Neuronal stem cell (in vitro differentiated cells): ENCODE data around the gene MB21D2.

Source experiments
- DNase-seq: peaks from one replicate; pipeline ENCODE4 v3.0.0-alpha.2; 2013; ENCODE audit warnings: low spot score
- H2AFZ ChIP-seq: one replicate; pipeline ENCODE4 v1.6.1; 2013; ENCODE audit warnings: mild to moderate bottlenecking, low read length, inconsistent platforms
- H2AK5ac ChIP-seq: 2 replicates; pipeline ENCODE4 v1.6.1; 2013; ENCODE audit warnings: low read depth, mild to moderate bottlenecking, inconsistent platforms, low read length, moderate library complexity, mixed read lengths
- H2BK120ac ChIP-seq: 2 replicates; pipeline ENCODE4 v1.6.1; 2013; ENCODE audit warnings: low read depth, mild to moderate bottlenecking, inconsistent platforms, low read length, moderate library complexity, mixed read lengths
- H2BK12ac ChIP-seq: one replicate; pipeline ENCODE4 v1.6.1; 2013; ENCODE audit warnings: low read length, inconsistent platforms
- H2BK15ac ChIP-seq: 2 replicates; pipeline ENCODE4 v1.6.1; 2013; ENCODE audit warnings: mild to moderate bottlenecking, low read length, inconsistent platforms, mixed read lengths
- H2BK5ac ChIP-seq: one replicate; pipeline ENCODE4 v1.6.1; 2013; ENCODE audit warnings: inconsistent platforms, mild to moderate bottlenecking, low read length, moderate library complexity
- H3K14ac ChIP-seq: one replicate; pipeline ENCODE4 v1.6.1; 2013; ENCODE audit warnings: low read length, inconsistent platforms
- H3K18ac ChIP-seq: 2 replicates; pipeline ENCODE4 v1.6.1; 2013; ENCODE audit warnings: low read length, inconsistent platforms
- H3K23ac ChIP-seq: 2 replicates; pipeline ENCODE4 v1.6.1; 2013; ENCODE audit warnings: low read depth, mild to moderate bottlenecking, mixed read lengths, low read length, inconsistent platforms; ENCODE audit not compliant: poor library complexity
- H3K27ac ChIP-seq: replicated peaks from 3 replicates; pipeline ENCODE4 v1.5.1; 2013; ENCODE audit warnings: low read length, inconsistent platforms
- H3K27me3 ChIP-seq, 3 experiments: 2 replicates each; pipeline ENCODE4 v1.6.1; 2013; ENCODE audit warnings: low read length in 3 of 3, mild to moderate bottlenecking in 2 of 3, inconsistent platforms in 1 of 3, low read depth in 1 of 3, mixed read lengths in 1 of 3, moderate library complexity in 1 of 3; ENCODE audit not compliant: control insufficient read depth in 3 of 3, insufficient read depth in 3 of 3
- H3K36me3 ChIP-seq, 2 donors: replicated peaks in 1 of 2; 2 replicates each; pipeline ENCODE4 v1.6.1; 2013; ENCODE audit warnings: low read length in 2 of 2; ENCODE audit not compliant: control insufficient read depth in 2 of 2, insufficient read depth in 2 of 2
- H3K4ac ChIP-seq: 2 replicates; pipeline ENCODE4 v1.6.1; 2013; ENCODE audit warnings: inconsistent platforms, mild to moderate bottlenecking, low read length, moderate library complexity
- H3K4me1 ChIP-seq, 2 donors: 1 replicate in 1 of 2; 2 replicates in 1 of 2; pipeline ENCODE4 v1.6.1; 2013; ENCODE audit warnings: low read length in 2 of 2, low read depth in 1 of 2; ENCODE audit not compliant: control insufficient read depth in 2 of 2, insufficient read depth in 1 of 2
- H3K4me2 ChIP-seq: one replicate; pipeline ENCODE4 v1.6.1; 2013; ENCODE audit warnings: mild to moderate bottlenecking, low read length, inconsistent platforms; ENCODE audit not compliant: insufficient read depth, poor library complexity, severe bottlenecking
- H3K4me3 ChIP-seq, 2 donors: 2 replicates each; pipeline ENCODE4 v1.5.1; 2013; ENCODE audit warnings: low read length in 2 of 2, mild to moderate bottlenecking in 2 of 2, inconsistent platforms in 1 of 2, moderate library complexity in 1 of 2
- H3K79me1 ChIP-seq: one replicate; pipeline ENCODE4 v1.6.1; 2013; ENCODE audit warnings: low read depth, mild to moderate bottlenecking, inconsistent platforms, low read length, moderate library complexity
- H3K9ac ChIP-seq: one replicate; pipeline ENCODE4 v1.6.1; 2013; ENCODE audit warnings: mild to moderate bottlenecking, low read depth, low read length, inconsistent platforms; ENCODE audit not compliant: poor library complexity
- H3K9me3 ChIP-seq, 2 donors: replicated peaks in 1 of 2; 2 replicates each; pipeline versions ENCODE3 to v1.6.1; 2013; ENCODE audit warnings: low read length in 2 of 2, mild to moderate bottlenecking in 2 of 2, inconsistent platforms in 1 of 2, low read depth in 1 of 2, mixed read lengths in 1 of 2, moderate library complexity in 1 of 2; ENCODE audit not compliant: control insufficient read depth in 2 of 2, insufficient read depth in 1 of 2
- H4K8ac ChIP-seq: one replicate; pipeline ENCODE4 v1.6.1; 2013; ENCODE audit warnings: low read depth, mild to moderate bottlenecking, inconsistent platforms, low read length, moderate library complexity
- H4K91ac ChIP-seq: one replicate; pipeline ENCODE4 v1.6.1; 2013; ENCODE audit warnings: low read length, low read depth, mild to moderate bottlenecking, inconsistent platforms; ENCODE audit not compliant: poor library complexity
- WGBS, 2 donors: extraction: QIAGEN DNeasy Blood & Tissue Kit; methylation state at CpG; one replicate each; pipeline ENCODE4 v1.1.7; 2013; ENCODE audit warnings: missing lambda C conversion rate in 2 of 2, mixed read lengths in 1 of 2; ENCODE audit not compliant: insufficient read length in 2 of 2, insufficient replicate concordance in 1 of 2; ENCODE audit errors: extremely low coverage in 2 of 2; 5-methylcytosine and 5-hydroxymethylcytosine counted together

Gene MB21D2

DNA sequence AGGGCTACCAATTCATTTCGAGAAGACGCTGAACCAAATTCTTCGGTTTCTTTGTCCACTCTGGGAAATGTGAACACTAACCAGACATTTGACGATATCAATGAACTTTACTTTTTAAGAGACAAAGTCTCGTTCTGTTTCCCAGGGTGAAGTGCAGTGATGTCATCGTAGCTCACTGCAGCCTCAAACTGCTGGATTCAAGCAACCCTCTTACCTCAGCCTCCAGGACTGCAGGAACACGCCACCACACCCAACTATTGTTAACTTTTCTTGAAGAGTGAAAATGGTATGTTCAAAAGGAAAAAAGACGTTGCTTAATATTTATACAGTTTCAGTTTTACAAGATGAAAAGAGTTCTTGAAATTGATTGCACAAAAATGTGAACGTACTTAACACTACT lies 30.6 kb downstream of the MB21D2 start:
- no peak for DNase-seq
- Histone ChIP-seq H4K91ac (no peak overlapping the region), H3K18ac (no peak overlapping the region), H4K8ac (no peak overlapping the region), H2BK5ac (no peak overlapping the region), H3K9ac (no peak overlapping the region), H2AFZ (no peak overlapping the region), H3K4me1 (peaks cover 4 to 6% of the 10 kb centered on the region in 2 donors), H2BK12ac (no peak overlapping the region), H3K9me3 (no peaks in the 10 kb centered on the region), H3K23ac (no peak overlapping the region), H3K79me1 (no peaks in the 10 kb centered on the region), H2AK5ac (no peak overlapping the region), H3K14ac (no peak overlapping the region), H3K4me3 (no peak overlapping the region), H3K4me2 (no peak overlapping the region), H2BK15ac (no peak overlapping the region), H3K27ac (no peak overlapping the region), H2BK120ac (no peak overlapping the region), H3K4ac (no peak overlapping the region), H3K27me3 (no peaks in the 10 kb centered on the region), H3K36me3 (no peaks in the 10 kb centered on the region)
- WGBS, 2 donors: no CpG with 5 or more reads among the region's 9 CpGs

DNA sequence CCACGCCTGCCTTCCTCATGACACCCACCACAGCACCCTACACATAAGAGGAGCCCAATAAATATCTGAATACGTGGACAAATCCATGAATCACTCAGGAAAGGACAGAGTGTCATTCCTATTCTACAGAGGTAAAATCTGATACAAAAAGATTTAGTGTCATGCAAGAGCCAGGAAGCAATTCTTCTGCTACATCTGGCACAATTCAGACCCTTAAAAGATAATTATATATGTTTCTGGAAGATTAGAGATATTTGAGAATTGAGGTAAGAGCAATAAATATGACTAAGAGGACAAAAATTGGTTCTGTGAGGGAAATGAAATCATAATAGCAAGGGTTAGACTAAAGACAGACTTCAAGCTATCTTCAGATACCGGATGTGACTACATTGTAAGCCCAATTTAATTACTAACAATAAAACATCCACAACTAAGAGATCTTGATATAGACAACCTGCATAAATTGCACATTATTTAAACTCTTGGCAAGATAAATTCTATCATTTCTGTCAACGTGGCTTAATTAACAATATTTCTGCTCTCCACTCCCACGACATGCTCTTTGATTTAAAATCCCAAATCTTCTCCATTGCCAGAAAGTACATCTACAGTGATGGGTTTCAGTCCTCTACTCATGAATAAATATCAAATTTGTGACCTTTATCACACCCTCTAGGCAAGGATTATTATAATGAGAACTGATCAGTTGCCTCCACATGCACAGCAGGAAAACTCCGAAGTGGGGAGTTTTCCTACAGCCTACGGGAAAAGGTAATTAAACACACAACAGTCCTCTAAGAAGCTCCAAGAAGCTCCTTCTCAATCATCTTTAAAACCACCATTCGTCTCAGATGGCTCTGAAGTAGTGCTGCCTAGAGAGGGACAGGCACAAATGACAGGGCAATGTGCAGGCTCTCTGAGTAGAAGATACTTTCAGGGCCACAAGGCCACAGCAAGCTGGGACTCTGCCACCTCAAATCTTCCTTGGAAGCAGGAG lies 32.6 kb downstream of the MB21D2 start:
- H2BK5ac ChIP-seq: no peak overlapping the region
- H2AFZ ChIP-seq: no peak overlapping the region
- no peak overlapping the region for H3K18ac ChIP-seq
- H3K14ac ChIP-seq: no peak overlapping the region
- H3K4me2 ChIP-seq: no peak overlapping the region
- DNase-seq: no peak
- no CpG with 5 or more reads among the region's 8 CpGs for WGBS, 2 donors
- no peak overlapping the region for H4K8ac ChIP-seq
- H3K23ac ChIP-seq: no peak overlapping the region
- no peaks in the 10 kb centered on the region for H3K79me1 ChIP-seq
- no peaks in the 10 kb centered on the region for H3K9me3 ChIP-seq
- H2BK15ac ChIP-seq: no peak overlapping the region
- H3K9ac ChIP-seq: no peak overlapping the region
- no peak overlapping the region for H3K4me3 ChIP-seq
- no peaks in the 10 kb centered on the region for H3K36me3 ChIP-seq
- no peak overlapping the region for H2BK12ac ChIP-seq
- no peak overlapping the region for H3K4ac ChIP-seq
- no peak overlapping the region for H4K91ac ChIP-seq
- H2AK5ac ChIP-seq: no peak overlapping the region
- no peaks in the 10 kb centered on the region for H3K27me3 ChIP-seq
- peaks cover 4 to 7% of the 10 kb centered on the region in 2 donors for H3K4me1 ChIP-seq
- H2BK120ac ChIP-seq: no peak overlapping the region
- no peak overlapping the region for H3K27ac ChIP-seq

DNA sequence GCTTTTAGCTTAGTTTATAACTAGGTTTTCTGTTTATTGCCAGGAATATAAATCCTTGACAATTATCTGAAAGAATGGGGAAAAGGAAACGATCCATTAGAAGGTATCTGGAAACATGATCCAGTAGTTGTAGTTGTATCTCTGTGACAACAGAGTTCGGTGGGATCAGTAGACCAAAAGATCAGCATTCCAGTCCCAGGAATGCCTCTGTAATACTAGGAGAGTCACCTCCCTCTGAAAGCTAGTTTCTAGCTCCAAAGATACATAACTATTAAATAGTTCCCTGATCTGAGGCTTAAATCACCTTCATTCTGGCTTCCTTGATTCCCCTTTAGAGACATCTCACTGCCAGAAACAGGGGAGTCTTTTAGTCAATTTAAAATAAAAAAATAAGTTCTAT lies 34.1 kb downstream of the MB21D2 start:
- H2BK120ac ChIP-seq: no peak overlapping the region
- H3K4me2 ChIP-seq: no peak overlapping the region
- no peak overlapping the region for H2AK5ac ChIP-seq
- H3K9me3 ChIP-seq: no peaks in the 10 kb centered on the region
- H3K79me1 ChIP-seq: no peaks in the 10 kb centered on the region
- H3K27me3 ChIP-seq: no peaks in the 10 kb centered on the region
- H4K91ac ChIP-seq: no peak overlapping the region
- H2AFZ ChIP-seq: no peak overlapping the region
- H3K9ac ChIP-seq: no peak overlapping the region
- H3K27ac ChIP-seq: no peak overlapping the region
- WGBS, 2 donors: no CpG with 5 or more reads among the region's 2 CpGs
- no peak overlapping the region for H3K23ac ChIP-seq
- H3K4me1 ChIP-seq: peaks cover 0 to 11% of the 10 kb centered on the region in 2 donors
- no peak overlapping the region for H3K4me3 ChIP-seq
- H2BK12ac ChIP-seq: no peak overlapping the region
- no peak for DNase-seq
- H2BK15ac ChIP-seq: no peak overlapping the region
- H3K36me3 ChIP-seq: no peaks in the 10 kb centered on the region
- no peak overlapping the region for H3K14ac ChIP-seq
- no peak overlapping the region for H3K18ac ChIP-seq
- H2BK5ac ChIP-seq: no peak overlapping the region
- no peak overlapping the region for H4K8ac ChIP-seq
- no peak overlapping the region for H3K4ac ChIP-seq

DNA sequence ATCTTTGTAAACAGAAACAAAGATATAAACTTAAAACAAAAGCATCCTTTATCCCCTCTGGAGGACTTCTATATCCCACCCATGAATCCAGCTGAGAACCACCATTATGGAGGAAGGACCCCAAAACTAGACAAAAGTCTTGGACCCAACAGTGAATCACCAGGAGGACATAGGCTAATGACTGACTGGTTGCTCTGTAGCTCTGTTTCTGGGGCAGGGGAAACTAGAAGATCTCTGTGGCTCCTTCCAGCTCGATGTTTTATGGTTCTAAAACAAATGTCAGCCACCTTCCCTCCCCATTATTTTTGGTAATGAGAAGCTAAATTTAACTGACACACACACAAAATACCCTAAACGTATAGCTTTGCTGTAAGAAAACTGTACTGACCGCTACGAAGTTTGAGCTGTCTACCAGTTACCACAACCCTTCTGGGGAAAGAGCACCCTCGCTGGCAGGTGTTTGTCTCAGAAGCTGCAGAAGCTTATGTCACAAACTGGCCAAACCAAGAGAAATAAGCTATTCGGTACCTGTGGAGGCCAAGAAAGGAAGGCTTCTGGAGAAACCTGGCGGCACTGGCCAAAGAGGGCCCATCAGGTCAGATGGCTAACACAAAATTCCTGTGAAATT lies 36.4 kb downstream of the MB21D2 start:
- no peak overlapping the region for H3K4ac ChIP-seq
- no CpG with 5 or more reads among the region's 7 CpGs for WGBS, 2 donors
- no peak overlapping the region for H3K4me3 ChIP-seq
- no peak overlapping the region for H2BK12ac ChIP-seq
- DNase-seq: no peak
- no peak overlapping the region for H2BK120ac ChIP-seq
- H3K4me2 ChIP-seq: no peak overlapping the region
- H3K79me1 ChIP-seq: no peaks in the 10 kb centered on the region
- H3K23ac ChIP-seq: no peak overlapping the region
- H3K9me3 ChIP-seq: peaks cover 0 to 3% of the 10 kb centered on the region in 2 donors
- H4K8ac ChIP-seq: no peak overlapping the region
- no peak overlapping the region for H2AFZ ChIP-seq
- H3K36me3 ChIP-seq: no peaks in the 10 kb centered on the region
- no peak overlapping the region for H3K9ac ChIP-seq
- H3K18ac ChIP-seq: no peak overlapping the region
- no peak overlapping the region for H2AK5ac ChIP-seq
- peaks cover 0 to 8% of the 10 kb centered on the region in 2 donors for H3K4me1 ChIP-seq
- no peak overlapping the region for H2BK5ac ChIP-seq
- no peak overlapping the region for H3K14ac ChIP-seq
- no peaks in the 10 kb centered on the region for H3K27me3 ChIP-seq
- no peak overlapping the region for H3K27ac ChIP-seq
- no peak overlapping the region for H4K91ac ChIP-seq
- H2BK15ac ChIP-seq: no peak overlapping the region
